HK-2 (cell line): Measurements from ENCODE around the gene FAM217A.
A peak's percentile ranks its signal among the peaks of the same experiment; 100 is the strongest.

Experiments
- DNase-seq: peaks from one replicate; pipeline ENCODE4 v3.0.0-alpha.2; 2018; ENCODE audit not compliant: unreplicated experiment

The FAM217A gene

DNA sequence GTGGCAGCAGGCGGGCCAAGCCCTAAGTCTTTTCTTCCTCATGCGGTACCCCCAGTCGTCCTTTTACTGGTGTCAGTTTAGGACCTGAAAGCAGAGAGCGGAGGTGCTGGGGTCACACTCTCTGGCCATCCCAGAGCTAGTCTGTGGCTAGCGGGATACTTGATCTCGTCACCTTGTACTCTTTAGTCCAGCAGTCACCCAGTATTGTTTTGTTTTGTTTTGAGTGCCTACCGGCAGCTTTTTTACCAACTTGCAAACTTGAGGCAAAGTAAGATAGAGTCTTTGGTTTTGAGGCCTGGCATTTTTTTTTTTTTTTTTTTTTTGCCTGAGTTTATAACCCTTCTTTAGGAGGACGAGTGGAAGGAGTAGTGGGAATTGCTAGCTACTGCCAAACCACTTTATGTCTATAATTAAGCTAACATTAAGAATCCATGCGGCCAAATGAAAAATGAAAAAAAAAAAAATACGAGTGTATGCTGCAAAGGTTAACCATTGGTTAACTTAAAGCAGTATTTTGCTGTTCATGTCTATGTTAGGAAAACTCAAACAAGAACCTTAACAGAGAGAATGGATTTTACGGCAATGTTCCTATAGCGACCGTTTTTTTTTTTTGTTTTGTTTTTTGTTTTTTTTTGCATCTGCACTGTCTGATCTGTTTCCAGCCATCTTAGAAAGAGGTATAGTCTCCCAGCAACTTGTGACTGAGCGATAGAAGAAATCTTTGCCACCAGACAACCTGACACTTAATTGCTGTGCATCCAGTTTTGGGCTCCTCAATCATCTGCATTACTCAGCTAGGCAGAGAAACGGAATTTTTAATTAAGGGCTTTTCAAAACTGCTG, 56.9 kb downstream of the FAM217A start:
- DNase-seq, result no peak

DNA sequence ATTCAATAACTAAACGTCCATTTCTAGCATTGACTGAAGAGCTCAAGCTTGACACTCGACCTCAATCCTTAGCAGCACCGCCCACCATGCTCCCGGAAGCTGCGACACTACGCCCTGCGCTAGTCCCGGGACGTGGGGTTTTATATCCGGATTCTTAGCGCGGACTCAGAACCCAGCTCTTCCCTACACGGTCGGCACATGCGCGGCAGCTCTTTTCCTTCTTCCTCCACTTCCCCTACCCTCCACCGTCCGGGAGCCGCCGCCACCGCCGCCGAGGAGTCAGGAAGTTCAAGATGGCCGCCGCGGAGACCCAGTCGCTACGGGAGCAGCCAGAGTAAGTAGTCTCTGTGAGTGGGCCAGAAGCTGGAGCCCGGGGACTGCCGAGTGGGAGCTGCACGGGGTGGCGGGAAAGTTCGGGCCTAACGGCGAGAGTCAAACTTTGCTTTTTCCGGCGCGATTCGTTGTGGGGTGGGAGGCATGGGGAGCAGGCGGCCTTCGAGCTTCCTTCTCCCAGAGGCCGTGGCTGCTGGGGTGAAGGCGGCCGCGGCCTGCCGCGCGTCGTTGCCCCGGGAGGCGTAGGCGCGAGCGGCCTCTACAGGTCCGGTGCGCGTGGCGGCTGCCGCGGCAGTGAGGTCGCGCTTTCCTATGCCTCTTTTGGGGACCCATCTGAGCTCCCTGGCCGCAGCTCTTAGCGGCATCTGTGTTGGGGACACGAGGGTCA, 57.6 kb downstream of the FAM217A start:
- DNase-seq, result peak; percentile 94

DNA sequence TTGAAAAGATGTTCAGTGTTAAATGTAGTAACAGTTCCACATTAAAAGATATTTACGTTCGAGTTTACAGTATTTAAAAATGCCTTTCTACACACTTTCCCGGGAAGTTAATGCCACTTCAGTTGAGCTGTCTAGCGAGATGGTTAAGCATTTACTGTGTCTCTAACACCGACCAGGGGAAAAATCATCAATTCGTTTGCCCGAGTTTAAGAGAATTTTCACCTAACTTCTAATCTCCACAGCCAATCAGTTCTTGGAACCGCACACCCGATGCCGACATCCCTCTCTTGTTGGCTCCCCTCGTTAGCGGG, 58.2 kb downstream of the FAM217A start:
- no peak for DNase-seq

- no peak for DNase-seq
These were observed 60.1 kb downstream of the FAM217A start for GRCh38 chr6:4018924-4019236.
